Right hindlimb (tissue), 1 donor: ENCODE measurements around the gene EDARADD.
"Not testable (repeated sequence)": the region's sequence is repeated elsewhere in the genome, so short reads cannot be mapped to it uniquely, and the experiment has no call there.

Source experiments
- DNase-seq: peaks from one replicate; pipeline ENCODE4 v3.0.0-alpha.2; 2018

The EDARADD gene

GRCh38 chr1:236393681-236394481 is at the start of gene EDARADD:
TSS of gene EDARADD (plus strand) at chr1:236394286. CDS start at chr1:236394445, 159 bp downstream.
- DNase-seq = no peak

GRCh38 chr1:236345728-236346127 is 48.4 kb upstream of the EDARADD start:
- no peak for DNase-seq

- no peak for DNase-seq
Observed at GRCh38 chr1:236348071-236348470, 46.0 kb upstream of the EDARADD start.

- DNase-seq = no peak
Observed at GRCh38 chr1:236350308-236350707, 43.8 kb upstream of the EDARADD start.

GRCh38 chr1:236351875-236352573 is 42.1 kb upstream of the EDARADD start:
- DNase-seq = no peak

GRCh38 chr1:236352747-236353146 is 41.3 kb upstream of the EDARADD start:
- not testable (repeated sequence) for DNase-seq

GRCh38 chr1:236353813-236354212 is 40.3 kb upstream of the EDARADD start:
- DNase-seq = no peak

GRCh38 chr1:236354330-236355147 is 39.5 kb upstream of the EDARADD start:
- no peak for DNase-seq

- no peak for DNase-seq
Observed at GRCh38 chr1:236356141-236356540, 37.9 kb upstream of the EDARADD start.

- DNase-seq = no peak
Observed at GRCh38 chr1:236361909-236362590, 32.0 kb upstream of the EDARADD start.

- DNase-seq = no peak
Observed at GRCh38 chr1:236363237-236363636, 30.8 kb upstream of the EDARADD start.

- no peak for DNase-seq
Observed at GRCh38 chr1:236365999-236366570, 28.0 kb upstream of the EDARADD start.

GRCh38 chr1:236366681-236367080 is 27.4 kb upstream of the EDARADD start:
- DNase-seq = not testable (repeated sequence)

GRCh38 chr1:236370420-236370819 is 23.7 kb upstream of the EDARADD start:
- DNase-seq = no peak

GRCh38 chr1:236371083-236371482 is 23.0 kb upstream of the EDARADD start:
- no peak for DNase-seq

GRCh38 chr1:236377832-236378535 is 16.1 kb upstream of the EDARADD start:
- DNase-seq = no peak

GRCh38 chr1:236381565-236382158 is 12.4 kb upstream of the EDARADD start:
- DNase-seq = no peak

- DNase-seq = no peak
Observed at GRCh38 chr1:236388332-236388731, 5.8 kb upstream of the EDARADD start.

- no peak for DNase-seq
Observed at GRCh38 chr1:236389253-236389652, 4.8 kb upstream of the EDARADD start.

GRCh38 chr1:236391008-236391407 is 3.1 kb upstream of the EDARADD start:
- no peak for DNase-seq

- no peak for DNase-seq
Observed at GRCh38 chr1:236392182-236392581, 1.9 kb upstream of the EDARADD start.
